Uterus (tissue), 2 donors: Measurements from ENCODE around the gene SRPK2.

Experiments used
- CTCF ChIP-seq, 4 experiments: fragments of 200-600 bp in 2 of 4; fragments of 450-650 bp in 2 of 4; sonication (generic) in 2 of 4; IDR thresholded peaks; one replicate each; pipeline ENCODE4 v1.5.1; 2016 to 2019; ENCODE audit warnings: antibody characterized with exemption in 4 of 4, mild to moderate bottlenecking in 2 of 4, moderate library complexity in 1 of 4
- POLR2A ChIP-seq, 2 donors: fragments of 450-650 bp; IDR thresholded peaks; one replicate each; pipeline ENCODE4 v1.6.1; 2016; ENCODE audit warnings: antibody characterized with exemption in 2 of 2, mild to moderate bottlenecking in 1 of 2, moderate library complexity in 1 of 2

- TF ChIP-seq POLR2A (IDR thresholded peaks at IDR 0.05), result no peak
- TF ChIP-seq CTCF (IDR thresholded peaks at IDR 0.05), result no peak
Measured at GRCh38 chr7:105284014-105284413, 104.7 kb downstream of the SRPK2 start.
